Liver (tissue), 9 donors: ENCODE data around the gene GCN1. TPM values are rescaled to one million over a fixed set of nuclear protein-coding genes. Genes with fewer than 3 reads are reported as not detected.
A peak's percentile ranks its signal among the peaks of the same experiment; 100 is the strongest.
"Not testable (repeated sequence)": the region's sequence is repeated elsewhere in the genome, so short reads cannot be mapped to it uniquely, and the experiment has no call there.

Experiments used
- DNase-seq: peaks from one replicate; pipeline ENCODE4 v3.0.0-alpha.2; 2017; ENCODE audit warnings: low spot score
- H3K27ac ChIP-seq, 2 donors: one replicate each; pipeline ENCODE4 v1.7.0; 2013; ENCODE audit warnings: inconsistent platforms in 2 of 2, low read length in 2 of 2, control low read depth in 1 of 2, low read depth in 1 of 2, mild to moderate bottlenecking in 1 of 2
- H3K27me3 ChIP-seq, 4 donors: one replicate each; pipeline versions ENCODE4 v1.6.1 to v1.7.0; 2013; ENCODE audit warnings: low read length in 3 of 4, inconsistent platforms in 1 of 4, mild to moderate bottlenecking in 1 of 4, moderate library complexity in 1 of 4; ENCODE audit not compliant: control insufficient read depth in 4 of 4, insufficient read depth in 4 of 4
- H3K36me3 ChIP-seq, 4 donors: one replicate each; pipeline versions ENCODE4 v1.6.1 to v1.7.0; 2013; ENCODE audit warnings: low read length in 3 of 4, mild to moderate bottlenecking in 3 of 4, low read depth in 1 of 4, moderate library complexity in 1 of 4; ENCODE audit not compliant: control insufficient read depth in 4 of 4, insufficient read depth in 3 of 4
- H3K4me1 ChIP-seq, 4 donors: one replicate each; pipeline versions ENCODE4 v1.6.1 to v1.7.0; 2013; ENCODE audit warnings: low read length in 3 of 4, mild to moderate bottlenecking in 3 of 4, moderate library complexity in 1 of 4; ENCODE audit not compliant: control insufficient read depth in 4 of 4, insufficient read depth in 4 of 4
- H3K4me3 ChIP-seq, 3 donors: one replicate each; pipeline versions ENCODE4 v1.6.1 to v1.7.0; 2013; ENCODE audit warnings: low read length in 3 of 3, control low read depth in 1 of 3, low read depth in 1 of 3, mild to moderate bottlenecking in 1 of 3
- H3K9ac ChIP-seq, 2 donors: one replicate each; pipeline ENCODE4 v1.7.0; 2013; ENCODE audit warnings: low read length in 2 of 2, mild to moderate bottlenecking in 2 of 2, moderate library complexity in 2 of 2, control low read depth in 1 of 2, low read depth in 1 of 2
- H3K9me3 ChIP-seq, 4 donors: one replicate each; pipeline versions ENCODE4 v1.6.1 to v1.7.0; 2013; ENCODE audit warnings: low read length in 3 of 4; ENCODE audit not compliant: control insufficient read depth in 4 of 4
- FOXA1 ChIP-seq: IDR thresholded peaks from 2 replicates; pipeline ENCODE4 v1.6.1; 2016; ENCODE audit warnings: antibody characterized with exemption
- FOXA2 ChIP-seq: IDR thresholded peaks from 2 replicates; pipeline ENCODE4 v1.6.1; 2016; ENCODE audit warnings: antibody characterized with exemption
- GABPA ChIP-seq, 2 donors: IDR thresholded peaks in 1 of 2; conservative IDR thresholded peaks in 1 of 2; 2 replicates each; pipeline ENCODE4 v1.6.1; 2016; ENCODE audit warnings: antibody characterized with exemption in 2 of 2, mild to moderate bottlenecking in 1 of 2, moderate library complexity in 1 of 2
- HNF4A ChIP-seq, 2 donors: conservative IDR thresholded peaks; 2 replicates each; pipeline ENCODE4 v1.6.1; 2016; ENCODE audit warnings: antibody characterized with exemption in 2 of 2, mild to moderate bottlenecking in 2 of 2
- HNF4G ChIP-seq: IDR thresholded peaks from 2 replicates; pipeline ENCODE4 v1.6.1; 2016; ENCODE audit warnings: antibody characterized with exemption
- NR2F2 ChIP-seq: IDR thresholded peaks from 2 replicates; pipeline ENCODE4 v1.6.1; 2016; ENCODE audit warnings: antibody characterized with exemption
- RAD21 ChIP-seq, 2 donors: IDR thresholded peaks; 2 replicates each; pipeline ENCODE4 v1.6.1; 2016; ENCODE audit warnings: antibody characterized with exemption in 2 of 2, mild to moderate bottlenecking in 2 of 2
- RXRA ChIP-seq, 2 donors: IDR thresholded peaks; 2 replicates each; pipeline ENCODE4 v1.6.1; 2017 to 2018; ENCODE audit warnings: antibody characterized with exemption in 2 of 2, mild to moderate bottlenecking in 1 of 2
- SP1 ChIP-seq: IDR thresholded peaks from 2 replicates; pipeline ENCODE4 v1.6.1; 2018; ENCODE audit warnings: antibody characterized with exemption, mild to moderate bottlenecking
- TAF1 ChIP-seq: conservative IDR thresholded peaks from 2 replicates; pipeline ENCODE4 v1.6.1; 2016; ENCODE audit warnings: antibody characterized with exemption, mild to moderate bottlenecking
- YY1 ChIP-seq: IDR thresholded peaks from 2 replicates; pipeline ENCODE4 v1.6.1; 2016; ENCODE audit warnings: antibody characterized with exemption, mild to moderate bottlenecking
- WGBS: extraction: QIAGEN DNeasy Blood & Tissue Kit; methylation state at CpG from one replicate; pipeline ENCODE4 v1.1.7; 2013; 5-methylcytosine and 5-hydroxymethylcytosine counted together
- polyA plus RNA-seq, 2 donors: library from polyadenylated mRNA; stranded (reverse) in 1 of 2; unstranded in 1 of 2; fragments of 200-250 nt in 1 of 2; fragments of >200 nt in 1 of 2; fragmentation: Nextera tagmentation in 1 of 2; extraction: Ambion mirVana in 1 of 2; gene quantifications; one replicate each; pipeline versions ENCODE4 v1.2.1 to v1.2.3, GENCODE V29; 2013 to 2015
- total RNA-seq, 2 donors: library from RNA; depleted of rRNA; stranded (reverse); fragments of >200 nt; gene quantifications; one replicate each; pipeline ENCODE4 v1.2.3, GENCODE V29; 2014
- TF ChIP-seq, protein P1 (sequence below): IDR thresholded peaks from 2 replicates; pipeline ENCODE4 v1.6.1; 2016; ENCODE audit warnings: antibody characterized with exemption
- TF ChIP-seq, protein P2 (sequence below): IDR thresholded peaks from 2 replicates; pipeline ENCODE4 v1.6.1; 2016; ENCODE audit warnings: antibody characterized with exemption
- TF ChIP-seq, protein P3 (sequence below): fragments of 150-350 bp; IDR thresholded peaks from 2 replicates; pipeline ENCODE4 v1.5.1; 2017; ENCODE audit warnings: improper control_type of control experiment, low read depth, low read length; ENCODE audit not compliant: missing input control
- donor health status: healthy.
- donor health status: healthy.
- donor health status: healthy.
- donor health status: healthy.
- donor health status: healthy.

Gene GCN1
- total and polyA plus RNA-seq, 4 donors = 7.3 to 78.6 (median 25.8) TPM

DNA sequence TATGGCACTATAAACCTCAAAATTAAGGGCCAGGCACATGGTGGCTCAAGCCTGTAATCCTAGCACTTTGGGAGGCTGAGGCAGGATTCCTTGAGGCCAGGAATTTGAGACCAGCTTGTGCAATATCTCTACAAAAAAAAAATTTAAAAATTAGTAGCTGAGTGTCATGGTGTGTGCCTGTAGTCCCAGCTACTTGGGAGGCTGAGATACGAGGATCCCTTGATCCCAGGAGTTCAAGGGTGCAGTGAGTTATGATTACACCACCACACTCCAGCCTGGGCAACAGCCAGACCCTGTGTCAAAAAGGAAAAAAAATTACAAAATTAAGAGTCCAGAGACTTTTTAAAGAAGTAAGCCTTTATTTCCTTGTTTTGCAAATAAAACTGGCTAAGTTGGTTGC is 1.8 kb upstream of the GCN1 start:
- TF ChIP-seq YY1 = no peak
- TF ChIP-seq RAD21 (IDR thresholded peaks at IDR 0.05) = no peak
- peak overlapping the region in 1 of 2 donors; percentile 94 for H3K27ac ChIP-seq

DNA sequence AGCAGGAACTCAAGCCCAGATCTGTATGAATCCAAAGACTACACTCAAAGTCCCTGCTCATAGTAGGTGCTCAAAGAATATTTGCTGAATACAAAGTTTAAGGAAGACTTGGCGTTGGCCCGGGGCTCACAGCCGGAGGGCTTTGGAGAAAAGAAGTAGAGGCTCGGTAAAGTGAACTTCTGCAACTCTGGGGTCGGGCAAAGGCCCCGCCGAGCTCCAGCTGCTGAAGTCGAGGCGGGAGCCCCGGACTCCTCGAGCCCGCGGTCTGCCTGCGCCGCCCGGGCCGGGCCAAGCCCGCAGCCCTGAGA is 335 bp downstream of the GCN1 start:
- DNase-seq = no peak
- WGBS = under 1% methylated on average over 18 of the region's 18 CpGs
- peak overlapping the region; percentile 73 to 85 for H3K9ac ChIP-seq
- H3K27me3 ChIP-seq = no peaks in the 10 kb centered on the region
- H3K36me3 ChIP-seq = peaks cover 5 to 39% (median 28%) of the 10 kb centered on the region in 4 donors
- H3K9me3 ChIP-seq = no peaks in the 10 kb centered on the region
- H3K27ac ChIP-seq = peak overlapping the region; percentile 94 to 97
- TF ChIP-seq FOXA2 (no peak), RXRA (IDR thresholded peaks at IDR 0.05) (no peak), TAF1 (no peak), GABPA (IDR thresholded peaks at IDR 0.05 in 1 of 2, conservative IDR thresholded peaks at IDR 0.05 in 1 of 2) (no peak), YY1 (no peak), SP1 (no peak), FOXA1 (no peak), HNF4A (conservative IDR thresholded peaks at IDR 0.05) (no peak), NR2F2 (no peak), HNF4G (no peak), RAD21 (IDR thresholded peaks at IDR 0.05) (no peak)
- TF ChIP-seq, protein P1, sequence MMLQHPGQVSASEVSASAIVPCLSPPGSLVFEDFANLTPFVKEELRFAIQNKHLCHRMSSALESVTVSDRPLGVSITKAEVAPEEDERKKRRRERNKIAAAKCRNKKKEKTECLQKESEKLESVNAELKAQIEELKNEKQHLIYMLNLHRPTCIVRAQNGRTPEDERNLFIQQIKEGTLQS = no peak
- TF ChIP-seq, protein P2, sequence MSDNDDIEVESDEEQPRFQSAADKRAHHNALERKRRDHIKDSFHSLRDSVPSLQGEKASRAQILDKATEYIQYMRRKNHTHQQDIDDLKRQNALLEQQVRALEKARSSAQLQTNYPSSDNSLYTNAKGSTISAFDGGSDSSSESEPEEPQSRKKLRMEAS = no peak
- TF ChIP-seq, protein P3, sequence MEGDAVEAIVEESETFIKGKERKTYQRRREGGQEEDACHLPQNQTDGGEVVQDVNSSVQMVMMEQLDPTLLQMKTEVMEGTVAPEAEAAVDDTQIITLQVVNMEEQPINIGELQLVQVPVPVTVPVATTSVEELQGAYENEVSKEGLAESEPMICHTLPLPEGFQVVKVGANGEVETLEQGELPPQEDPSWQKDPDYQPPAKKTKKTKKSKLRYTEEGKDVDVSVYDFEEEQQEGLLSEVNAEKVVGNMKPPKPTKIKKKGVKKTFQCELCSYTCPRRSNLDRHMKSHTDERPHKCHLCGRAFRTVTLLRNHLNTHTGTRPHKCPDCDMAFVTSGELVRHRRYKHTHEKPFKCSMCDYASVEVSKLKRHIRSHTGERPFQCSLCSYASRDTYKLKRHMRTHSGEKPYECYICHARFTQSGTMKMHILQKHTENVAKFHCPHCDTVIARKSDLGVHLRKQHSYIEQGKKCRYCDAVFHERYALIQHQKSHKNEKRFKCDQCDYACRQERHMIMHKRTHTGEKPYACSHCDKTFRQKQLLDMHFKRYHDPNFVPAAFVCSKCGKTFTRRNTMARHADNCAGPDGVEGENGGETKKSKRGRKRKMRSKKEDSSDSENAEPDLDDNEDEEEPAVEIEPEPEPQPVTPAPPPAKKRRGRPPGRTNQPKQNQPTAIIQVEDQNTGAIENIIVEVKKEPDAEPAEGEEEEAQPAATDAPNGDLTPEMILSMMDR = no peak
- H3K4me1 ChIP-seq = peaks cover 3 to 32% (median 31%) of the 10 kb centered on the region in 4 donors
- peak overlapping the region; percentile 70 to 90 (median 89) for H3K4me3 ChIP-seq

More for the DNA sequence above, 1.8 kb upstream of the GCN1 start:
- no peak for DNase-seq
- Histone ChIP-seq H3K9me3 (no peaks in the 10 kb centered on the region), H3K36me3 (peaks cover 5 to 34% (median 26%) of the 10 kb centered on the region in 4 donors), H3K4me1 (peaks cover 5 to 44% (median 39%) of the 10 kb centered on the region in 4 donors), H3K9ac (no peak overlapping the region), H3K27me3 (no peaks in the 10 kb centered on the region), H3K4me3 (no peak overlapping the region)
- 66% methylated on average over 1 of the region's 1 CpG for WGBS

DNA sequence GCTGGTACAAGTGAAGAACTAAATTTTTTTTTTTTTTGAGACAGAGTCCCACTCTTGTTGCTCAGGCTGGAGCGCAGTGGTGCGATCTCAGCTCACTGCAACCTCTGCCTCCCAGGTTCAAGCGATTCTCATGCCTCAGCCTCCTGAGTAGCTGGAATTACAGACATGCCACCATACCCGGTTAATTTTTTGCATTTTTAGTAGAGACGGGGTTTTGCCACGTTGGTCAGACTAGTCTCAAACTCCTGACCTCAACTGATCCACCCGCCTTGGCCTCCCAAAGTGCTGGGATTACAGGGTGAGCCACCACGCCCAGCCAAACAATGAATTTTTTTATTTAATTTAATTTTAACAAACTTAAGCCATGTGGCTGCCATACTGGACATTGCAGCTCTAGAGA is 1.2 kb downstream of the GCN1 start:
- Histone ChIP-seq H3K4me3 (peak overlapping the region; percentile 70 to 90 (median 89)), H3K4me1 (peaks cover 0 to 28% (median 24%) of the 10 kb centered on the region in 4 donors), H3K36me3 (peaks cover 2 to 35% (median 26%) of the 10 kb centered on the region in 4 donors)
- H3K9me3 ChIP-seq, DNase-seq, H3K27ac ChIP-seq, H3K27me3 ChIP-seq, H3K9ac ChIP-seq: not testable (repeated sequence)
- WGBS = 86% methylated on average over 8 of the region's 8 CpGs
